Lower leg skin (tissue), 4 donors: ENCODE results near the gene ATP6AP1. TPM values are rescaled to one million over a fixed set of nuclear protein-coding genes. Genes with fewer than 3 reads are reported as not detected.

ENCODE experiments used
- DNase-seq, 2 donors: peaks; one replicate each; pipeline ENCODE4 v3.0.0-alpha.2; 2019; ENCODE audit warnings: low spot score in 2 of 2
- H3K4me3 ChIP-seq: fragments of 200-600 bp; sonication (generic); 2 replicates; pipeline ENCODE4 v1.5.1; 2017; ENCODE audit warnings: mild to moderate bottlenecking, low read depth; ENCODE audit not compliant: poor library complexity, severe bottlenecking
- CTCF ChIP-seq, 3 donors: fragments of 450-650 bp; IDR thresholded peaks; one replicate each; pipeline ENCODE4 v1.5.1; 2016; ENCODE audit warnings: antibody characterized with exemption in 3 of 3, mild to moderate bottlenecking in 3 of 3, moderate library complexity in 2 of 3
- POLR2A ChIP-seq, 2 donors: fragments of 450-650 bp; IDR thresholded peaks; one replicate each; pipeline ENCODE4 v1.6.1; 2016 to 2017; ENCODE audit warnings: antibody characterized with exemption in 2 of 2, mild to moderate bottlenecking in 1 of 2, moderate library complexity in 1 of 2
- WGBS, 2 donors: methylation state at CpG; one replicate each; pipeline ENCODE4 v1.1.5; 2018; 5-methylcytosine and 5-hydroxymethylcytosine counted together
- intact Hi-C: fragments of 100-400 bp; cut with DNase I; formaldehyde crosslinking; loops from one replicate; pipeline ENCODE4 v1.15.0; 2023; ENCODE audit warnings: low total_unique reads
- total RNA-seq, 4 donors: library from RNA; depleted of rRNA; stranded (reverse); fragments of >200 nt; gene quantifications; one replicate each; pipeline ENCODE4 v1.1.0, GENCODE V29; 2016

ATP6AP1 gene
- total RNA-seq, 4 donors from 2014 or later: 71.0 to 93.5 (median 78.4) TPM

DNA sequence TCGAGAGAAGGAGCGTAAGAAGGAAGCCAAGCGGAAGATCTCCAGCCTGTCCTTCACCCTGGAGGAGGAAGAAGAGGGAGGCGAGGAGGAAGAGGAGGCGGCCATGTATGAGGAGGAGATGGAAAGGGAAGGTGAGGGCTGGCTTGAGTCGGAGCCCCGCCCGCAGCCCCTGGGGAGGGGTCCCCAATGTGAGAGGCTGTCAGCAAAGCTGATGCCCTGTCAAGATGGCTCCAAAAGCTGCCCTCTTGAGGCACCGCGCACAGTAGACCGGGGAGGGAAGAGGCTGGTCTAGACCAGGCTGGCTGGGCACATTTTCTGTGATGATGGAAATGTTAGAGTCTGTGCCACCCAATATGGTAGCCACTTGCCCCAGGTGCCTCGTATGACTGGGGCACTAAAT, 18.0 kb downstream of the ATP6AP1 start:
- DNase-seq: no peak
- TF ChIP-seq CTCF (IDR thresholded peaks at IDR 0.05) (no peak), POLR2A (IDR thresholded peaks at IDR 0.05) (no peak)
- H3K4me3 ChIP-seq: no peak overlapping the region
- 90 to 95% methylated on average over 12 of the region's 12 CpGs for WGBS, 2 donors
- intact Hi-C loops: no loop called here

- TF ChIP-seq CTCF (IDR thresholded peaks at IDR 0.05): no peak
- TF ChIP-seq POLR2A (IDR thresholded peaks at IDR 0.05): no peak
- no peak overlapping the region for H3K4me3 ChIP-seq
- no peak for DNase-seq
- 89 to 91% methylated on average over 14 of the region's 14 CpGs for WGBS, 2 donors
- intact Hi-C loops: no loop called here
These were observed 20.0 kb downstream of the ATP6AP1 start for GRCh38 chrX:154448484-154448883.

- DNase-seq: no peak
- H3K4me3 ChIP-seq: no peak overlapping the region
- intact Hi-C loops: no loop called here
- TF ChIP-seq CTCF (IDR thresholded peaks at IDR 0.05) (no peak), POLR2A (IDR thresholded peaks at IDR 0.05) (no peak)
- 94 to 95% methylated on average over 7 to 15 of the region's 18 CpGs for WGBS, 2 donors
These were observed 21.1 kb downstream of the ATP6AP1 start for GRCh38 chrX:154449618-154450017.

- intact Hi-C loops: no loop called here
- 91 to 93% methylated on average over 16 to 17 of the region's 17 CpGs for WGBS, 2 donors
These were observed 21.8 kb downstream of the ATP6AP1 start for GRCh38 chrX:154450312-154450711.

DNA sequence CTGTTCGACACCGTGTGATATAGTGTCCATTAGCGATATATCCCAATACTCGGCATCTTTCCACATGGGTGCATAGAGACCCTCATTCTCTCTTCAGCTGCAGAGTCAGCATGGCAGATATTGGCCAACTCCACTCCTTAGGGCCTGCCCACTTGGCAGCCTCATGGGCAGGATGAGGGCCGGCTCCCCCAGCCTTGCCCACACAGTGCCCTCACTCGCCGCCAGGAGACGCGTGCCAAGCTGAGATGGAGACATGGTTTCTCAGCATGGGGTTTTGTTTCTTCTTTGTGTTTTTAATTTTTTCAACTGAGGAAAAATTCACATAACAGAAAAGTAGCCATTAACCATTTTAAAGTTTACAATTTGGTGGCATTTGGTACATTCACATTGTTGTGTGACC, 24.3 kb downstream of the ATP6AP1 start:
- 87 to 91% methylated on average over 9 of the region's 9 CpGs for WGBS, 2 donors
- no peak for TF ChIP-seq POLR2A (IDR thresholded peaks at IDR 0.05)
- TF ChIP-seq CTCF (IDR thresholded peaks at IDR 0.05): no peak
- intact Hi-C loops: no loop called here
- DNase-seq: no peak
- no peak overlapping the region for H3K4me3 ChIP-seq

More at GRCh38 chrX:154450312-154450711, 21.8 kb downstream of the ATP6AP1 start:
- no peak for DNase-seq
- H3K4me3 ChIP-seq: no peak overlapping the region
- TF ChIP-seq POLR2A (IDR thresholded peaks at IDR 0.05) (no peak), CTCF (IDR thresholded peaks at IDR 0.05) (no peak)

DNA sequence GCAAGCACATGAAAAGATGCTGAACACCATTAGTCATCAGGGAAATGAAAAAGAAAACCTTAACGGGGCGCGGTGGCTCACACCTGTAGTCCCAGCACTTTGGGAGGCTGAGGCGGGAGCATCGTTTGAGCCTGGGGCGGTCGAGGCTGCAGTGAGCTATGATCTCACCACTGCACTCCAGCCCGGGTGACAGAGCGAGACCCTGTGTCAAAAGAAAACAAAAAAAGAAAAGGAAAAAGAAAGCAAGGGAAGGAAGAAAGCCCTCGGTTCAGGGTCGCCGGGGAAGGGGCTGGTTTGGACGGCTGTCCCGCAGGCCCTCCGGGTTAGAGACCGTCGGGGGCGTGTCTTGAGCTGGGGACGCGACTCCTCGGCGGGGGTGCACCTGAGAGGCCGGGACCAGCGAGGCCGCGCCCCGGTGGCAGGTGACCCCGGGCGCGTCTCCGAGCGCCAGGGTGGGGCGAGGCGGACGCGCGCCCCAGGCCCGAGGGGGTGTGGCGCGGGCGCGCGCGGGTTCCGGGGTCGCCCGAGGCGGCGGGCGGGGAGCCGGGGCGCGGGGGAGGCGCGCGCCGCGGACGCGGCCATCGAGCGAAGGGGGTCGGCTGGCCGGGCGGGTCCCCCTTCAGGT, 29.1 kb downstream of the ATP6AP1 start:
- WGBS, 2 donors: 4 to 52% methylated on average over 23 to 60 of the region's 65 CpGs
- TF ChIP-seq CTCF (IDR thresholded peaks at IDR 0.05): no peak
- TF ChIP-seq POLR2A (IDR thresholded peaks at IDR 0.05): no peak
- no peak overlapping the region for H3K4me3 ChIP-seq
- intact Hi-C loops: no loop called here
- no peak for DNase-seq
